Thymus (tissue), 11 donors: Measurements from ENCODE around the gene STRN3. TPM values are rescaled to one million over a fixed set of nuclear protein-coding genes. Genes with fewer than 3 reads are reported as not detected.
A peak's percentile ranks its signal among the peaks of the same experiment; 100 is the strongest.
"Not testable (repeated sequence)": the region's sequence is repeated elsewhere in the genome, so short reads cannot be mapped to it uniquely, and the experiment has no call there.

Experiments used
- DNase-seq, 9 donors: peaks; one replicate each; pipeline ENCODE4 v3.0.0-alpha.2; 2013; ENCODE audit warnings: low spot score in 9 of 9, low read depth in 6 of 9, missing footprints in 1 of 9
- H3K27ac ChIP-seq, 2 donors: one replicate each; pipeline ENCODE4 v1.5.1; 2013; ENCODE audit warnings: control low read depth in 1 of 2, low read depth in 1 of 2, low read length in 1 of 2, mild to moderate bottlenecking in 1 of 2, moderate library complexity in 1 of 2
- H3K27me3 ChIP-seq, 2 donors: one replicate each; pipeline ENCODE4 v1.5.1; 2013; ENCODE audit warnings: low read length in 1 of 2; ENCODE audit not compliant: control insufficient read depth in 2 of 2, insufficient read depth in 1 of 2
- H3K36me3 ChIP-seq, 2 donors: one replicate each; pipeline ENCODE4 v1.5.1; 2013; ENCODE audit warnings: low read length in 1 of 2, mild to moderate bottlenecking in 1 of 2, moderate library complexity in 1 of 2; ENCODE audit not compliant: control insufficient read depth in 2 of 2, insufficient read depth in 2 of 2
- H3K4me1 ChIP-seq, 2 donors: one replicate each; pipeline ENCODE4 v1.5.1; 2013; ENCODE audit warnings: low read length in 2 of 2; ENCODE audit not compliant: control insufficient read depth in 2 of 2, insufficient read depth in 2 of 2
- H3K4me3 ChIP-seq, 2 donors: one replicate each; pipeline ENCODE4 v1.5.1; 2013; ENCODE audit warnings: low read length in 2 of 2, control low read depth in 1 of 2, mild to moderate bottlenecking in 1 of 2
- H3K9me3 ChIP-seq, 2 donors: one replicate each; pipeline ENCODE4 v1.5.1; 2013; ENCODE audit warnings: low read length in 1 of 2, mild to moderate bottlenecking in 1 of 2; ENCODE audit not compliant: control insufficient read depth in 2 of 2, insufficient read depth in 1 of 2
- WGBS: extraction: QIAGEN DNeasy Blood & Tissue Kit; methylation state at CpG from one replicate; pipeline ENCODE4 v1.1.7; 2013; 5-methylcytosine and 5-hydroxymethylcytosine counted together
- polyA plus RNA-seq: library from polyadenylated mRNA; stranded (reverse); fragments of 200-250 nt; gene quantifications from one replicate; pipeline ENCODE4 v1.2.3, GENCODE V29; 2013
- total RNA-seq: library from RNA; stranded (reverse); fragments of 120-200 nt; gene quantifications from one replicate; pipeline ENCODE4 v1.2.4, GENCODE V29; 2013
- donor health status: healthy.

The STRN3 gene
- total and polyA plus RNA-seq, 2 donors: 14.7 to 26.4 TPM

DNA sequence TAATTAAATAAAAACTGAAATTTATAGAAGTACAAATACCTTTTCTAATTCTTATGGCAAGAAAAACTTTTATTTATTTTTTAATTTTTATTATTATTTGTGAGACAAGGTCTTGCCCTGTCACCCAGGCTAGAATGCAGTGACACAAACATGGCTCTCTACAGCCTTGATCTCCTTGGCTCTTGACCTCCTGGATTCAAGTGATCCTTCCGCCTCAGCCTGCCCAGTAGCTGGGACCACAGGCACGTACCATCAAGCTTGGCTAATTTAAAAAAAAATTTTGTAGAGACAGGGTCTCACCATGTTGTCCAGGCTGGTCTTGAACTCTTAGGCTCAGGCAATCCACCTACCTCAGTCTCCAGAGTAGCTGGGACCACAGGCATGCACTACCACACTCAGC, 104.4 kb downstream of the STRN3 start:
- H3K4me1 ChIP-seq: no peaks in the 10 kb centered on the region
- no peak for DNase-seq
- H3K27me3 ChIP-seq: no peaks in the 10 kb centered on the region
- no peak overlapping the region for H3K27ac ChIP-seq
- H3K9me3 ChIP-seq: no peaks in the 10 kb centered on the region
- 97% methylated on average over 2 of the region's 2 CpGs for WGBS
- H3K36me3 ChIP-seq: peaks cover 0 to 3% of the 10 kb centered on the region in 2 donors
- H3K4me3 ChIP-seq: no peak overlapping the region

DNA sequence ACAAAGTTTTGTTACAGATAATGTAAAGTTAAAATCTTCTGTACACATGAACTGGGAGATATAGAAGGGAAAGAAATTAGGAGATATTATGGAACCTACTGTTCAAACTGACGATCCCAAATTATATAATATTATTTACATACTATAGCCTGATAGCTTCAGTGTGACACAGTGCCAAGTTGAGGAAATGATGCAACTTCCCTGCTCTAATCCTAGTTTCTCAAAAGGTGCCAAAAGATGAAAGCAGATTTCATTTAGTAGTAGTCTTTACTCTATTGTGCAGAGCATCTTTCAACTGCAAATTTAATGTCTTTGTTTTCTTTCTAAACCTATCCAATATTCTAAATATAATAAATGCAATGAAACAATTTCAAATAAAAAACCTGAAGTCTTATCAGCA, 104.9 kb downstream of the STRN3 start:
- peaks cover 0 to 3% of the 10 kb centered on the region in 2 donors for H3K36me3 ChIP-seq
- no peak overlapping the region for H3K4me3 ChIP-seq
- no peak for DNase-seq
- no peaks in the 10 kb centered on the region for H3K27me3 ChIP-seq
- no peaks in the 10 kb centered on the region for H3K9me3 ChIP-seq
- no peak overlapping the region for H3K27ac ChIP-seq
- no peaks in the 10 kb centered on the region for H3K4me1 ChIP-seq
- 91% methylated on average over 1 of the region's 1 CpG for WGBS

DNA sequence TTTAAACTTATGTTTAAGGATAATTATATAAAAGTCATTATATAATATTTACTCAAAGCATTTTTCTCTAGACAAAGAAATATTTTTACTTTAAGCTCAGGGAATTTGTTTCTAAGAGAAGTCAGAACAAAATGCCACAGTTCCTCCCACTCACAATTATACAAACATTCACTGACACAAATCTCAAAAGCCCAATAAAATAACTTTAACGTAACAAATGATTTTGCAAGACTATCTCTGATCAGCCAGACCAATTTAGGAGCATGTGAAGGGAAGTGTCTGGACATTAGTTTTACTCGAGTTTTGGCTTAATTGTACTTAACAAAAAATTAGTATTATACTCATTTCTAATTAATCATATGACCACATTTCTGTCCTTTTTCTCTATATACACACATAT, 110.6 kb downstream of the STRN3 start:
- H3K4me3 ChIP-seq: no peak overlapping the region
- H3K9me3 ChIP-seq: no peaks in the 10 kb centered on the region
- H3K36me3 ChIP-seq: peaks cover 0 to 9% of the 10 kb centered on the region in 2 donors
- WGBS: 97% methylated on average over 2 of the region's 2 CpGs
- no peak for DNase-seq
- no peaks in the 10 kb centered on the region for H3K27me3 ChIP-seq
- no peaks in the 10 kb centered on the region for H3K4me1 ChIP-seq
- H3K27ac ChIP-seq: no peak overlapping the region

DNA sequence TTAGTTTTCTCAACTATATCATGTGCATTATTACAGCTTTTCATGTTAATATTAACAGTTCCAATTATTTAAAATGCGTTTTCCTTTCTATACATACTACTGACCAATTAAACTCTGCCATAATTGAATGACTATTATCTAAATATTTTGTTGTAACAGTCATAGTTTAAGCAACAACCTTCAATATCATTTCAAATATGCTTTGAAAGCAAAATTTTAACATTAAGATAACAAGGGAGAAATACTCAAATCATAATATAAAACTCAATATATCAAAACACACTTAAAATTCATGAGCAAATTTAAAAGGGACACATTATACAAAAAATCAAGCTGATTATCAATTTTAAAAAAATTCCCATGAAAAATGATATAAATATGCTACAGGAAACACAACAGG, 111.4 kb downstream of the STRN3 start:
- Histone ChIP-seq H3K4me3 (no peak overlapping the region), H3K9me3 (no peaks in the 10 kb centered on the region), H3K27ac (no peak overlapping the region), H3K4me1 (no peaks in the 10 kb centered on the region), H3K27me3 (no peaks in the 10 kb centered on the region), H3K36me3 (peaks cover 0 to 10% of the 10 kb centered on the region in 2 donors)
- no peak for DNase-seq
- WGBS: 100% methylated on average over 1 of the region's 1 CpG

DNA sequence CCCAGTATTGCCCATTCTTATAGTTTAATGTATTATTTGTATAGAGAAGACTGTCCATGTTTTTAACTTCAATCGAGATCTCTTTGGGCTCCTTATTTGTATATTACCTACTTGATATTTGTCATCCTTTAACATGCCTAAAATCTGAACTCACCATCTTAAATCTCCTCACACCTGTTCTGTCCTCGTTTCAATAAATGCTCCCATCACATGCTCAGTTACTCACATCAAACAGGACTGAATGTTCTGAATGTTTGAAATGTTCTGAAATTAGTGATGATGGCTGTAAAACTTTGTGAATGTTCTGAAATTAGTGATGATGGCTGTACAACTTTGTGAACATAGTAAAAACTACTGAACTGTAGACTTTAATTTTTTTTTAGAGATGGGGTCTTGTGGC, 117.4 kb downstream of the STRN3 start:
- 95% methylated on average over 2 of the region's 2 CpGs for WGBS
- Histone ChIP-seq H3K36me3 (peaks cover 5 to 27% of the 10 kb centered on the region in 2 donors), H3K27ac (no peak overlapping the region)

DNA sequence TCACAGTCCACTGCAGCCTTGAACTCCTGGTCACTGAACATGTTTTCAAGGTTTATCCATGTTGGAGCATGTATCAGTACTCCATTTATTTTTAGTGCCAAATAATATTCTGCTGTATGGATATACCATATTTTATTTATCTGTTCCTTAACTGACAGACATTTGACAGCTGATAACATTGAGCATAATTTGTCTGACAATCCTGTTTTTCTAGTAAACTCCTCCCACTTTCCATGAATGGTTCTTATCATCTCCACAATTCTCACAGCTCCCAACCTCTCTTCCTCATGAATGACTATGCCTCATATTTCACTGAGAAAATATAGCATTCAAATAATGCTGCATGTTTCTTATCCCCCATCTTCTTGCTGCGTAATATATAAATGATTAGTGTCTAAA, 118.5 kb downstream of the STRN3 start:
- DNase-seq: no peak
- H3K4me3 ChIP-seq: no peak overlapping the region
- no peaks in the 10 kb centered on the region for H3K9me3 ChIP-seq
- peaks cover 5 to 27% of the 10 kb centered on the region in 2 donors for H3K36me3 ChIP-seq
- H3K27me3 ChIP-seq: no peaks in the 10 kb centered on the region
- H3K27ac ChIP-seq: no peak overlapping the region
- 100% methylated on average over 1 of the region's 1 CpG for WGBS
- H3K4me1 ChIP-seq: no peaks in the 10 kb centered on the region

More for the DNA sequence above, 117.4 kb downstream of the STRN3 start:
- Histone ChIP-seq H3K4me3 (no peak overlapping the region), H3K9me3 (no peaks in the 10 kb centered on the region), H3K27me3 (no peaks in the 10 kb centered on the region), H3K4me1 (no peaks in the 10 kb centered on the region)
- DNase-seq: no peak

DNA sequence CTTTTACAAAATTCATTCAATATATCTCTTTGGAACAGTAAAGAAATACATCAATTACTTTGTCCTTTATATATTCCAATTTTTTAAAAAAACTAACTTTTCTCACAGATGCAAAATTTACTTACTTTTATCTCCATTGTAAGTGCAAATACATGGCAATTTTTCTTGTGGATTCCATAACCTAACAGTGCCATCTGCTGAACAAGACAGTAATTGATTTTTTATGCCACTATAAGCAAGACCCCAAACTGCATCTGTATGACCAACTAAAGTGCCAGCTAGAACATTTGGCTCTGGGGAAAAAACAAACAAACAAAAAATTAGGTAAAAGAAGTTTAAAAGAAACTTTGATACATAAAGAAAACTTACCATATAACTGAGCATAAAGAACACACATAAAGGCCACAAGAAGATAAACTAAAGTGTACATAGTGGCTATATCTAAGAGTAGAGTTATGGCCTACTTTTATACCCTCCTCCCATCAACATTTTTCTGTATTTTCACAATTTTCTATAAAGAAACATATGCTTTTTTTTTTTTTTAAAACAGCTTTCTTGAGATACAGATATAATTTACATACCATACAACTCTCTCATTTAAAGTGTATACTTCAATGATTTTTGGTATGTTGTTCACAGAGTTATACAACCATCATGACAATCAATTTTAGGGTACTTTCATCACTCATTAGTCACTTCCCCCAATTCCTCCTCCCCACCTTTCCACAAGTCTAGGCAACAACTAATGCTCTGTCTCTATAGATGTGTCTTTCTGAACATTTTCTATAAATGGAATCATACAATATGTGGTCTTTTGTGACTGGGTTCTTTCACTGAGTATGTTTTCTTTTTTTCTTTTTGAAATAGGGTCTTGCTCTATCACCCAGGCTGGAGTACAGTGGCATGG, 119.2 kb downstream of the STRN3 start:
- H3K27me3 ChIP-seq: no peaks in the 10 kb centered on the region
- no peak overlapping the region for H3K27ac ChIP-seq
- H3K36me3 ChIP-seq: peaks cover 5 to 30% of the 10 kb centered on the region in 2 donors
- peak in 5 of 9 donors; percentile 9 to 42 (median 18) for DNase-seq
- H3K9me3 ChIP-seq: no peaks in the 10 kb centered on the region
- no peak overlapping the region for H3K4me3 ChIP-seq
- H3K4me1 ChIP-seq: no peaks in the 10 kb centered on the region

DNA sequence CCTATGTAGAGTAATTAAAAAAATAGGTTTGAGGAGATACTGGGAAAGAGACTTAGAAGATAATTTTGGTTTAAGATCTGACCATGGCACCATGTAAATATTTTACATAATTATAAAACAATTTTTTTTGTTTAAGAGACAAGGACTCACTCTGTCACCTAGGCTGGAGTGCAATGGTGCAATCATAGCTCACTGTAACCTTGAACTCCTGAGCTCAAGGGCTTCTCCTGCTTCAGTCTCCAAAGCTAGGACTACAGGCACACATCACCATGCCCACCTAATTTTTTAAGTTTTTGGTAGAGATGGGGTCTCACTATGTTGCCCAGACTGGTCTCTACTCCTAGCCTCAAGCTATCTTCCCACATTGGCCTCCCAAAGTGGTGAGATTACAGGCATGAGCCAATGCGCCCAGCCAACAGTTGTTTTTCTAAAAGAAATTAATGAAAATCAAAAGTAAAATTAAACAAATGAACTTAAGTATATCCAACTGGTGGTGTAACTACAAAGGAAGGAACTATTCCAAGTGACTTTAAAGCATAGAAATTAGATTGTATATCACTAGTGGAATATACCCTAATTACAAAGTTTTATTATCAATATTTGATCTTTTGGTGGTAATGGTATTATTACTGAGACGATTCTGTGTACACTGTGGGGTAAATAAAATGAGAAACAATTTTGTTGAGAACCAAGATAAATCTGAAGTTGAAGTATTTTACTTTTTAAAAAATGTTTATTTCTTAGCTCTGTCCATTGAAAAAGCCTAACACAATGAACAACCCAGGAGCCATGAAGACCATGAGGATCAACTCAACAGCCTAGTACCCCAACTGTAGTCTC, 122.7 kb downstream of the STRN3 start:
- Histone ChIP-seq H3K36me3 (peaks cover 0 to 26% of the 10 kb centered on the region in 2 donors), H3K9me3 (no peaks in the 10 kb centered on the region), H3K27me3 (no peaks in the 10 kb centered on the region), H3K27ac (no peak overlapping the region), H3K4me3 (no peak overlapping the region), H3K4me1 (no peaks in the 10 kb centered on the region)
- 98% methylated on average over 2 of the region's 2 CpGs for WGBS
- no peak for DNase-seq

DNA sequence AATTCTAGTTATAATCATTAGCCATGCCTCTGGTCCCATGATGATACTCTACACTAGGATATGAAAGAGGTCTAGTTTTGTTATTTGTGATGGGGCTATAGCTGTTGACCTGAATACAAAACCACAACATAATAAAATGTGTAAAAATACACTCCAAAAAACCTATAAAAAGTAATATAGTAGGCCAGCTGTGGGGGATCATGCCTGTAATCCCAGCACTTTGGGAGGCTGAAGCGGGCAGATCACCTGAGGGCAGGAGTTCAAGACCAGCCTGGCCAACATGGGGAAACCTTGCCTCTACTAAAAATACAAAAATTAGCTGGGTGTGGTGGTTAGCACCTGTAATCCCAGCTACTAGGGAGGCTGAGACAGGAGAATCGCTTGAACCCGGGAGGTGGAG, 129.1 kb downstream of the STRN3 start:
- H3K27me3 ChIP-seq, H3K4me1 ChIP-seq, H3K4me3 ChIP-seq, DNase-seq, H3K9me3 ChIP-seq, H3K27ac ChIP-seq: not testable (repeated sequence)
- WGBS: 98% methylated on average over 3 of the region's 3 CpGs
- peaks cover 4 to 21% of the 10 kb centered on the region in 2 donors for H3K36me3 ChIP-seq
